Measurements from ENCODE around the gene SLC7A4.

DNA sequence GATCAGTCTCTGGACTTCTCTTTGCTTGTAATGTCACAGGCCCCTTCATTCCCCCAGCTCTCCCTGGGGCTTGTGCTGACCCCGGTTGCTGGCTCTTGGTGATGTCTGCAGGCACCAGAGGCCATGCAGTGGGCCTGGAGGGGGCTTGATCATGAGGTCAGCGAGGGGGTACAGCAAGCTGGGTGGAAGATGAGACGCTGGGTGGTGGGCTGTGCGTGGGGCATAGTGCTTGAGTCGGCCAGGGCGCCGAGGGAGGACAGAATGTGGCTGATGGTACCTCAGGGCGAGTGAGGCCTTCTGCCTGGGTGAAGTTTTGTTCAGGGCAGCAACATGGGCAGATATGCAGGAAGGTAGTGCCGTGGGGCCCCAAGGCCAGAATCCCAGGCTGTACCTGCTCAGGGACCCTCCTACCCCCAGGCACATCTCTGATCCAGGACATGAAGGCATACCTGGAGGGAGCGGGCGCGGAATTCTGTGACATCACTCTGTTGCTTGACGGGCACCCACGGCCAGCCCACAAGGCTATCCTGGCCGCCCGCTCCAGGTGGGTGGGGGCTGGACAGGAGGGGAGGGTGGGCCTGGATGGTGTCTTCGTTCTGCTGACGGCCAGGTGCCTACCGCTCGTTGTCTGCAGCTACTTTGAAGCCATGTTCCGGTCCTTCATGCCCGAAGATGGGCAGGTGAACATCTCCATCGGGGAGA lies 36.9 kb downstream of the SLC7A4 start:
- no peak for TF ChIP-seq POLR2A (IDR thresholded peaks at IDR 0.05)
- no peak for TF ChIP-seq EP300 (IDR thresholded peaks at IDR 0.05)
- TF ChIP-seq, protein P1, sequence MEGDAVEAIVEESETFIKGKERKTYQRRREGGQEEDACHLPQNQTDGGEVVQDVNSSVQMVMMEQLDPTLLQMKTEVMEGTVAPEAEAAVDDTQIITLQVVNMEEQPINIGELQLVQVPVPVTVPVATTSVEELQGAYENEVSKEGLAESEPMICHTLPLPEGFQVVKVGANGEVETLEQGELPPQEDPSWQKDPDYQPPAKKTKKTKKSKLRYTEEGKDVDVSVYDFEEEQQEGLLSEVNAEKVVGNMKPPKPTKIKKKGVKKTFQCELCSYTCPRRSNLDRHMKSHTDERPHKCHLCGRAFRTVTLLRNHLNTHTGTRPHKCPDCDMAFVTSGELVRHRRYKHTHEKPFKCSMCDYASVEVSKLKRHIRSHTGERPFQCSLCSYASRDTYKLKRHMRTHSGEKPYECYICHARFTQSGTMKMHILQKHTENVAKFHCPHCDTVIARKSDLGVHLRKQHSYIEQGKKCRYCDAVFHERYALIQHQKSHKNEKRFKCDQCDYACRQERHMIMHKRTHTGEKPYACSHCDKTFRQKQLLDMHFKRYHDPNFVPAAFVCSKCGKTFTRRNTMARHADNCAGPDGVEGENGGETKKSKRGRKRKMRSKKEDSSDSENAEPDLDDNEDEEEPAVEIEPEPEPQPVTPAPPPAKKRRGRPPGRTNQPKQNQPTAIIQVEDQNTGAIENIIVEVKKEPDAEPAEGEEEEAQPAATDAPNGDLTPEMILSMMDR (IDR thresholded peaks at IDR 0.05), result no peak

All from upper lobe of left lung (tissue), 4 donors.